NCI-H82 (cell line): ENCODE measurements around the gene PAK5.

Experiments
- DNase-seq: peaks from one replicate; lab custom pipeline; 2025; lab: John Stamatoyannopoulos, UW

The PAK5 gene

DNA sequence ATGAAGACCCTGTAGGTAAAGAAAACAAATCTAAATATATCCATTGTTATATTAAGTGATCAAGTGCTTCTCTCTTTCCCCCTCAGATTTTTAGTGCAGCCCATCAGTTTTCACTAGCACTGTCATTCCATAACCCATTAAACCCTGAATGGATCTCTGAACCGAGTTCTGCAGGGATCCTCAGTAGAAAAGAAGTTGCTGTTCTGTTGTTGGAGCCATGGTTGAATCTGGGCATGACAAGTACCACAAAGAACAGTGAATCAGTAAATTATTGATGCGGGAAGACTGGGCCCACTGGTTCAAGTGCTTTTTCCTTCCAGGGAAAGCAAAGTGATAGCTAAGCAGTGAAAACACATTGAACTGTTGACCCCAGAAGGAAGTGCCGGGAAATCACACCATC is 264.1 kb downstream of the PAK5 start:
- DNase-seq: no peak

DNA sequence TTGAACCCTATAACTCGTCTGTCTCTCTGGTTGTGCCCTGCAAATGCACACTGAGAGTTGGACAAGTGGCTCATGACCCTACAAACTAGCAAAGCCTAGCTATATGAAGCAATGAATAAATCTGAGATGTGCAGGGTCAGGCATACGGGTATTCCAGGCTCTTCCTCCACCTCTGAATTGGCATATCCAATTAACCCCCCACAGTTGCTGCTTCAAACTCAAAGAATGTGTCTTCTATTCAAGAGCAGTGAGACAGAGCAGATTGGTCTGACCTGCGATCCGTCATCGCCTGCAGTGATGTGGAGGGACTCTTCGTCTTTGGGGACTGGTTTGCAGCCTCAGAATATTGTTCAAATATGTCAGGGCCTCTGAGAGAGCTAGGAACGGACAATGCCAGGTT is 264.7 kb downstream of the PAK5 start:
- DNase-seq: no peak

DNA sequence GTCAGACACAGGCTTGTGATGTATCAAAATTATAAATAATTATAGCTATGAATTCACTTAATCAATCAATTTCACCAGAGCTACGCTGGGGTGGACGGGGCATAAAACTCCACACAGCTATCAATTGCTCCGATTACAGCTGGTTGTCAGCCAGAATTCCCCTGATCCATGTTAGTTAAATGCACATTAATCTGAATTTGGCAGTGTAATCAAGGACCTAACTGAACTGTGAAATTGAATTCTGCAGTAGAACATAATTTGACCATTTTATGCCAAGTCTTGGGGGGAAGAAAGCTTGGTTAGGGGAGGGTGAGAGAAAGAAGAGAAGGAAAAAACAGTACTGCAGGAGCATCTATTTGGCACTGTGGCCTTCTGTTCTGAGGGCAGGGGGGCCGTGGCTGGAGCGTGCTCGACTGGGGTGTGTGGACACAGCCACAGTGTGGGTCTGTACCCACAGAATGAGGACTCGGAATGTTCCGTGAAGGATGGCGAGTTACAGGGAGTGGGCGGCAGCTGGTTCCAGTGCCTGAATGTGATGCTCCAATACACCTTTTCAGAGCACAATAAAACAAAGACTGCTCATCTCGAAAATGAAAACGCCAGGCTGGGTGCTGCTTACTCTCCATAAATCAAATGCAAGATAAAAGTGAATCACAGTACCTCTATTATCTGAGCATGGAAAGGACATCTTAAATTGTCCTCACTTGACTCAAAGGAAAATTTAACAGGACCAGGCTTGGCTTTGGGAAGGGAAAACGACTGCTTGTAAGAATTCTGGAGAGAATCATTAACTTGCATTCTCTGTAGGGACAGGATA is 265.3 kb downstream of the PAK5 start:
- DNase-seq: no peak

DNA sequence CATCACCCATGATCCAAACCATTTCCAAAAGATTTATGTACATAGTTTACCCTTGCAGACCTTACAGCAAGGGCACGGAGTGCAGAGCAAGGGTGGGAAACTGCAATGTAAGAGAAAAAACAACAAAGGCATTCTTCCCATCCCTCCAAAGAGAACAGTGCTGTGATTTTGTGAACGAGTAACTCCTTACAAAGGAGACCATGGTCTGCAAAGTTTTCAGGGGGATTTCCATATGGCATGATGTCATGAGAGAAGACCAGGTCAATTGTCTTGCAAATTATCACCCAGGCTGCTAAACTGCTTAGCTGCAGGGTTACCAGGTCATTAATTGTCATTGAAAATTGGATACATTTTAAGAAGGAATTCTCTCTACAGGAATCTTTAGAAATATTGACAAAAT is 266.2 kb downstream of the PAK5 start:
- DNase-seq: no peak

DNA sequence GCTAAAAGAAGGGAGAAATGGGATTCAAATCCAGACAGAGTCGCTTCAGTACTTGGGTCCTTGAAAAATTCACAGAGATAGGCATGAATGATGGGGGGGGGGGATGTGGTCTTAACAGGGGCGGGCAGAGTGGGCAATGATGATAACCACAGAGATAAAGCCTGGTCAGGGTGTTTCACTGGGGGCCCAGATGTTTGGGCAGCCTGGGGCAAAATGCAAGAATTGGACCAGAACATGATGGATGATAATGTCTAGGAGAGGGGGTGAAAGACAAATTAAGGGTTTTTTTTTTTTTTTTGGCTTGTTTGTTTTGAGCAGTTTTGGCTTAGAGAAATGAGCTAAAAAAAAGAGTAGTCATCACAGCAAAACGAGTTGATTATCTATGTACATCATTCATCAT is 267.1 kb downstream of the PAK5 start:
- DNase-seq: no peak

DNA sequence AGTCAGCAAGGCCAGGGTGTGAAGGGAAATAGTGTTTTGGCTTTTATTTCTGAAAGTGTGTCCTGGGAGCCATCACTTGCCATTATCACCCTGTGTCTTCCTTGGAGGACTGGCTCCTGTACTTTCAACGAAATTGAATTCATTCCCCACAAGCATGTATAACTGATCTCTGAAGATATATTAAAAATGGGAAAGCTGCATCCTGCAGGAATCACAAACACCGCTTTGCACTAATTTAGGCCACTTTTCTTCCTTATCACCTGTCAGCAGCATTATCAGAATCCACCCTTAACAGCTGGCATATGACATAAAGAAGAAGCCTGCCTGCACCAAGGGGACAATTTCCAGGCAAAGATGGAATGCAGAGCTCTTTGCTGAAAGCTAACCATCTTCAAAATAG is 268.3 kb downstream of the PAK5 start:
- DNase-seq: no peak

DNA sequence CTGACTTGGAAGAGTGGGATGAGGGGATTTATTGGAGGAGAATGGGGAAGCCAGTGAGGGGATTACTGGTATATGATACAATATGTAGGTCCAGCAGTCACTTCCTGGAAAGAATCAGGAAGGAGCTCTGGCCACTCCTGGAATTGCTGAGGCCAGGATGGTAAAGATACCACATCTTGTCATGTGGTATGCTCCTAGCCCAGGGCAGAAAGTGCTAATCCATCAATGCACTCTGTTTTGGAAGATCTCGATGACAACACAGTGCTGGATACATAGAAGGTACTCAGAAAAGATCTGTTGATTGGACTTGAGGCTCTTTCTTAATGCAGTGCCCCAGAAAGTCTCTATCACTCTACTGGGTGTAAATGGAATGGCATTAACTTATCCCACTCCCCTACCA is 271.9 kb downstream of the PAK5 start:
- no peak for DNase-seq

DNA sequence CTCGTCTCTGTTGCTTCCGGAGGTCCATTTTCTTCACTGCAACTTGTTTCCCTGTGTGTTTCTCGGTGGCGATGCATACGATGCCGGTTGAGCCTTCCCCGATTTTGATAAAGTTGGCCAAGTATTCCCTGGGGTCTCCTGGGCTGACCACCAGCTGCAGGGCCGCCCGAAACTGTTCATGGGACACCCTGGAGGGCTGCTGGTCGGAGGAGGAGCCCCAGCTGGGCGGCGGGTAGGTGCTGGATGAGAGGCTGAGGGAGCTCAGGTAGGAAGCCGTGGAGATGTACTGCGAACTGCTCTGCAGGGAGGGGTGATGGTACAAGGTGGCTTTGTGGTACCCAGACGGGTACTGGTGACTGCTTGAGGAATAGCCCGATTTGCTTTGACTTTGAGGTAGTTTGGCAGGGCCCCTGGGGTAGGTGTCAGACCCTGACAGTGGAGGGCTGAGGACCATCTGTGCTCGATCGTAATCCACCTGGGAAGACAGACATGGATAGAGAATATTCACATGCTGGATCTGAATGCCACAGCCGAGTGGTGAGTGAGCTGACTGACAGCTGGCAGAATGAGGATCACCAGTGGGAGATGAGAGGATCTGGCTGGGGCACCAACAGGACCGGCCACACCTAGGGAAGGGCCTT is 272.8 kb downstream of the PAK5 start:
- DNase-seq: peak; percentile 36

DNA sequence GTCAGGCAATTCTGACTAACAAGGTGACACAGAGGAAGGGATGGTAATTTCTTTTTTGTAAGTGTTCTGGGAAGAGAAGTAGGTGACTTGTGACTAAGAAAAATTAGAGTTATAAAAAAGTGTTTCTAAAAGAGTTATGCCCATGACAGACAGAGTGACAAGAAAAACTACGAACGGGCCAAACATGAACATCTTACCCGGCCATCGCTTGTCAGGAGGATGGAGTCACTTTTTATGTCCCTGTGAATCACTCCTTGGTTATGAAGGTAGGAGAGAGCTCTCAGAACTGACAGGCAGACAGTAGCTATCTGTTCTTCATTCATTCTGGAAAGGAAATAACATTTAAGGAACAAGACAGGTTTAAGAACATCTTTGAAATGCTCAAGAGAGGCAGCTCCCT is 281.5 kb downstream of the PAK5 start:
- DNase-seq: no peak

DNA sequence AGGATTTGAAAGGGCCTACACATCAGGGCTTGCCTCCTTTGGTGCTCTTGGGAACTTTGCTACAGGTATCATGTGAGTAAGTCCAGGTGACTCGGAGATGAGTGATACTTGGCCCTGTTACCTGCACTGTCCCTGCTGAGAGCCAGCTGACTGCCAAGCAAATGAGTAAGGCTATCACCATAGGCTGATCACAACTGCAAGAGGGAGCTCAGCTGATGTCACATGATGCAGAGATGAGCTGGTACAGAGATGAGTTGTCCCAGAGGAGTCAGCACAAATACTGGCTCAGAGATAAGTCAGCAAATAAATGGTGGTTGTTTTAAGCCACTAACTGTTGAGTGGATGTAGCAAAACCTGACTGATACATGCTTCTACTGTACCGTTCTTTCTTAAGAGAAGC is 283.1 kb downstream of the PAK5 start:
- no peak for DNase-seq

DNA sequence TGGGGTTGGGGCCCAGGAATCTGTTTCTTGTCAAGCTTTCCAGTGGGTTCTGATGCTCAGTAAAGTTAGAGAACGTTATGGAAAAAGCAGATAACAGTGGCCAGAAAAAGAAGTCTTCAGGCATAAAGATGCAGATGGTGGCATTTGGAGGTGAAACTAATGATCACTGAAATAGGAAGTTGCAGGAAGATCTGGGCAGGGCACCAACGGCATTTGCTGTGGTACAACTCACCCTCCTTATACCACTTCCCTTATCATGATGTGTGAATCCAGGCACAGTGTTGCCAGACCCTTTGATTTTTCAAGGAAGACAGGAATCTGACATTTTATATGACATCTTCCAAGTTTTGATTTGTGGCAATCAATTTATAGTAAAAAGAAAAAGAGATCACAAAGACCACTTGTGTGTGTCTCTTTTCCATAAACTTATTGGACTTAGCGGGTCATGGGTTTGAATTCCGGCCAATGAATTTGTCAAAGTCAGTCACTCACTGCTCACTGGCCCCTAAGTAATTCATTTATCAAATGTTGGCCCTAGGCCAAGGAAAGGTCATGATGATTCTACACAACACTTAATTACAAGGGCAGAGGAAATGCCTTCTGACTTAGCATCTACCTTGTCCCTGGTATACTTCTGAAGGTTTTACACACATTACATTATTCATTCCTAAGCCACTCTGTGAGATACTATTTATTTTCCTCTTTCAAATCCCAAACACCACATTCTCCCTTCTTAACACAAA is 286.9 kb downstream of the PAK5 start:
- peak; percentile 32 for DNase-seq

DNA sequence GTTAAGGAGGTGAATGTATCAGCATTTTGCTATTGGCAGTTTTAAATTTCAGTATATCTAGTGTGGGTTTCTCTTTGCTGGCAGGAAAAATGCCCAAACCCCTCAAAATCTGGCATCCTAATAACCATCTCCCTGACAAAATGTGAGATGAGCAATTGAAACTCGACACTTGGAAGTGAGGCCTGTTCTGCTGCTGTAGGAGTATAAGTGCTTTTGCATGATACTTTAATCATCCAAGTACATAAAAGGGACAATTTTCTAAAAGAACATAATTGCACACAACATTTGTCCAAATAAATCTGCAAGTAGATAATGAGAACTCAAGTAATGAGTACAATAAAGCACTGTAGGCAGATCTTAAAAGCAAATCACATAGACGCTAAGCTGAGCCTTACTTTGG is 288.0 kb downstream of the PAK5 start:
- DNase-seq: no peak

DNA sequence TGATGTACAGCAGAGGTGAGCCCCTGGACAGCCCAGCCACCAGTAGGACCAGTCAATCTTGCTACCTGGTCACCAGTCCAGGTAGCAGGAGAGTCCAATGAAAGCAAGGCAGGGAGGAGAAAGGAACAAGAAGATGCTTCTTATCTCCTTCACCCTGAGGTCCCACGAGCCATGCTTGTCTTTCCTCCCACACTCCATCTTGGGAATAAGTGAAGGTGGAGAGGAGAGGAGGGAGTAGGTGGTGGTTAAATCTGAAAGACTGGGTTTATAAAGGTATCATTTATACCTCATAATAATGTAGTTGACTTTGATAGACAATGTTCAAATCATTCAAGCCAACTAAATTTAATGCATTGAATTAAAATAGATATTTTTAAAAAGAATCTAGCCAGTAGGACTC is 288.6 kb downstream of the PAK5 start:
- no peak for DNase-seq

DNA sequence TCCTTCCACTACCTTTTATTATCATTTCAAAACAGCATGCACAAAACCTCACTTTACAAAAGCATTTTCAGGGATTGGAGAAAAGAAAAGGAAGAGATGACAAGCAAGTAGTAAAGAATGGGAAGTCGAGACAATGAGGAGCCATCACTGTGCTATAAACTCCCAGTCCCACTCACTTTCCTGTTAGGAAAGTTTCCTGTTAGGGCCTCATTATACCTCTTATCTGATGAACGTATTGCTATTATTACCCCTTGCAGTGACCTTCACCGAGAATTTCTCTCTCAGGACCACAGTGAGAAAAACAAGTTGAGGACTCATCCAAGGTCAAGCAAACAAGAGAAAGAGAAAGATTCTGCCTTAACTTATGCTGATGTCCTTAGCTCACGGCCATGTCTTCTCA is 295.7 kb downstream of the PAK5 start:
- no peak for DNase-seq

DNA sequence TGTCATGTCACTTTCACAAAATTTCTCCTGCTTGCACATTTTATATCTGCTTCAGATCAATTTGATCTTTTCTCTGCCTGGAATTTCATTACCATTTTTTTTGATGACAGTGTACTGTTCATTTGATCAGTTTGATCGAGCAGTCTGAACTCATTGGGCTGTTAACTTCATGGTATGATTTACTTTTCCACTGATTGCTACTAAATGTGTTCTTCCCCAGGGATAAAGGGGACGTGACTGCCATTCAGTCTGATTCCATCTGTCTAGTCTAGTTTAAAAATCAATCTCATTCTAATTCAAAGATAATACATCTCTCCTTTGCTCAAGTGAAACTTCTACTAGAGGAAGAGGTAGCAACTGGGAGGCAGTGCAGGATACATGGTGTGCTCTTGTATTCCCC is 303.4 kb downstream of the PAK5 start:
- no peak for DNase-seq

DNA sequence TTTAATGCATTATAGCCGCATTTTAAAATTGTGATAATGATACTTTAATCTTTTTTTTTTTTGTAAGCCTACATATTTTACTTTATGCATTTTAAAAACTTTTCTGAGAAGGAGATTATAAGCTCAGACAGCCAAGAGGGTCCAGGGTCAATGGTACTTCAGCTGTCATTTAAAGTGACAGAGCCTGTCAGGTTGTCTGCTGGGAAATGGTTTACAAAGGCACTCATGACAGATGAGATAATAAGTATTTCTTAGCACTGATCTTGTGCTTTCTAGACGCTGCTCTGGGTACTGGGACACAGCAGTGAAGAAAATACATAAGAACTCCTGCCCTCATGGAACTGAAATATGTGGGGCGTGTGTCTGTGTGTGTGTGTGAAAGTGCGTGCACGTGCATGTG is 304.9 kb downstream of the PAK5 start:
- no peak for DNase-seq

DNA sequence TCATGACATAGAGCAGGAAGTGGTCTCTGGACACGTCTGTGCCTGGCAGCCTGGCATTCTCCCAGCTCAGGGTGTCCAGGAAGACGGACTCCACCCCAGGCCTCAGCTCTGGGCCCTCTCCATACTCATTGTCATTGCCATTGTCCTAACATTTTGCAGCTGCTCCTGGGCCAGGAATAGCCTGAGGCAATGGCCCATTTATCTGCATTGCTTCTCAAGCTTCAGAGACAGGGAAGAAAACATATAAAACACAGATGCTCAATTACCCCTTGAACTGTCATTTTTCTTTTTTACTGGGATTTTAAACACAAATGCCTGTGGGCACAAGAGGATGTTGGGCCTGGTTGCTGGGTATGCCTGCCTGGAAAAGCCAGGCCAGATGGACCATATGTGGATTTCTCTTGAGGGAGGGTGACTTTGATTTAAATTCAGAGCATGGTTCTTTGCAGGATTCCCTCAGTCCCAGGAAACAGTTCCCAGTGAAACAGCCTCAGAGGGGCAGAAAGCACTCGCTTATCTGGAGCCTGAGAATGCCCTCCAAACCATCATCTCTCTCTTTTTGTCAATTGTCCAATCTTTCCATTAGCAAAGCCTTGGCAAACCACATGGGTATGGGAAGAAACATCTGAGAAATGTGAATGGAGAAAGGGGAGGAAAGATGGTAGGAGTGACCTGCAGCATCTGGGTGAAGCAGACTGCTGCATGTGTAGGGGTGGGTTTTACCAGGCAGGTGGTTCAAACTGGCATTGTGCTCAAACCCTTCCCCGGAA is 306.6 kb downstream of the PAK5 start:
- no peak for DNase-seq

DNA sequence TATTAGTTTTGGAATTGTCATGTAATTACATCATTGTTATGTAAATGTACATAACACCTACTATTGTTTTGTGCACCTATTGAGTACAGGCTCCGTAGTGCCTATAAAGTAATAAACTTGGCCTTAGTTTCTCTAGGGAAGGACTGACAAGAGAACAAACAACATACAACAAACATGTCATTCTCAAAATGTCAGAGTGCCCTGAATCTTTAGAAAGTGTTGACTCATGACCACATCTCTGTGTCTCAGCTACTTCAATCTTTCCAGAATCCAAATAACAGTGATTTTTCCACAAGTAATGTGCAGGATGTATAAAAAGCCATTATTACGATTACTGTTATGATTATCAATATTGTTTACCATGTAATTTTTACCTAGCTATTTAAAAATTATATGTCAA is 307.3 kb downstream of the PAK5 start:
- no peak for DNase-seq

DNA sequence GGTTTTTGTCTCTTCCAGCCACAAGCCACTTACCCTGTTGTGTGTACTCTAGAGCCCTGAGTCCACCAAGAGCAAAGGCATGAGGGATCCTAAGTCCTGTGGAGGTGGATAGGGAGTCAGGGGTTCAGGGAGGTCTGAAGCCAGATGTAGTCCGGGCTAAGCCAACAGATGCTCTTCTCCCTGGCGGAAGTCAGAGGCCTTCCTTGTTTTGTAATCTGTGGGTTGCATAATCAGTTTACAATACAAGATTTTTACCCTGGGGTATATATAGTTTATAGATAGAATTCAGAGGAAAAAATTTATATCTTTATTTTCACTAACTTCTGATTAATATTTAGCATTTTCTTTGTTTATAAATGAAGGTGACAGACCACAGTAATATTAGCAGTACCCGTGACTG is 315.2 kb downstream of the PAK5 start:
- peak; percentile 14 for DNase-seq

DNA sequence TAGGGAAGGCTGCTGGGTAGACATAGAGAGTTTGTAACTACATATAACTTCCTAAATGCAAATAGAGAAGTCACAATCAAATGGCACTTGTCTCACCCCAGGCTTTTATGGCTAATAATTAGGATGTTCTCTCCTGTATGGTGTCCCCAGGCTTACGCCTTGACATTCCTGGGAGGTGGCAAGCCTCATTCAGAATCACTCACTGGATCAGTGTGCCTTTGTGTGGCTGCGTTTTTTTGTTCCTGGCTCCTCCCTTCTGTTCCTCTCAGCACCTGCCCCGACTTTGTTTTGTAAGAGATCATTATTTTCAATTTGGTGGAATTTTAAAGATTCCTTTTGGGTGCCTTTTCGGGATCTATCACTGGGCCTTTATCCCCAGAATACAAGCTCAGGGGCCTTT is 318.8 kb downstream of the PAK5 start:
- DNase-seq: no peak

DNA sequence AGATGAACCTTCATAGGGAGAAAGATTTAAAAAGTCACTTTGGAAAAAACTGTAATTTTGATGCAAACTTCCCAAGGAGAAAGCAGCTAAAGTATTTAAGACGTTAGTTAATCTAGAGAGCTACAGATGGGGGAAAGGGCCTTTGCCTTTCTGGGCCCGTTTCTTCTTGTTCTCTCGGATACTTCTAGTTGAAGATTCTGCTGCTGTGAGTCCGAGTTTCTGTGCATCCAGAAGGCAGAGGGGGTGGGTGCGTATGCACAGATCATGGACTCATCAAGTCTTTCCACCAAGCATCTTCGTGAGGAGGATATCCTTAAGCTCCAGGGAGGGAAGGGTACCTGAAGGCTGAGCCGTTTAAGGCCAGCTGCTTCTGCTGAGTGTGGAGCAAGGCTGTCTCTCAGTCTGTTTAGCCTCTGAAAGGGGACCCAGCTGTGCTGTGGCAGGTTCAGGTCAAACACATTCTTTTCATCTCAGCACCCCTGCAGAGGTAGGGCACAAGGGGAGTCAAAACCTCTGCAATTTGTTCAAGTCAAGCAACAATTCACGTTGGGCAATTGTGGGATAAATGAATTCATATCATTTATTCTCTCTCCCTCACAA is 320.2 kb downstream of the PAK5 start:
- DNase-seq: no peak
